AML-193 (cell line): Measurements from ENCODE around the gene PAX3.

Experiments
- DNase-seq, 2 experiments: peaks; one replicate each; lab custom pipeline; 2025; lab: John Stamatoyannopoulos, UW

The PAX3 gene

DNA sequence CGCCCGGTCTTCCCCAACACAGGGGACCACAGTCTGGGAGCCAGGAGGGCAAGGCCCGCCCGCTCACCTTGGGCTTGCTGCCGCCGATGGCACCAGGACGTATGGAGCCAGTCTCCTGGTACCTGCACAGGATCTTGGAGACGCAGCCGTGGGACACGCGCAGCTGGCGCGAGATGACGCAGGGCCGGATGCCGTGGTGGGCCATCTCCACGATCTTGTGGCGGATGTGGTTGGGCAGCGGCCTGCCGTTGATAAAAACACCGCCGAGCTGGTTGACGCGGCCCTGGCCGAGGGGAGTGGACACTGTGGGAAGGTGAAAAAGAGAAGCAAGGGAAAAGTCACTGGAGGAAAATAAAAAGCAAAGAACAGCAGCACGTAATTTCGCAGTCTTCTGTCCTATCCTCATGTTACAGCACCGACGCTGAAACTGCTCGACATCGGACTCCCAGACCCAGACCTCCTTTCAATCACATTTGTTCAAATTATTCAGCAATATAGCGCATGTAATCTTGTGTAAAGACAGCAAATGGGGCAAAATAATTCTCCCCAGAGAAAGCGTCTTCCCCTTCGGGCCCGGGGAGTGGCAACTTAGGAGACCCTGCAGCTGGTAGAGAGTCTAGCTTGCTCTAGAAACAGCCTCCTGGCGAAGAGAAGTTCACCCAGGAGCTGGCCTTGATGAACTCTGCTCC lies 1.7 kb downstream of the PAX3 start:
- no peak for DNase-seq

GRCh38 chr2:222296311-222296741 lies 2.5 kb downstream of the PAX3 start:
- DNase-seq = no peak

DNA sequence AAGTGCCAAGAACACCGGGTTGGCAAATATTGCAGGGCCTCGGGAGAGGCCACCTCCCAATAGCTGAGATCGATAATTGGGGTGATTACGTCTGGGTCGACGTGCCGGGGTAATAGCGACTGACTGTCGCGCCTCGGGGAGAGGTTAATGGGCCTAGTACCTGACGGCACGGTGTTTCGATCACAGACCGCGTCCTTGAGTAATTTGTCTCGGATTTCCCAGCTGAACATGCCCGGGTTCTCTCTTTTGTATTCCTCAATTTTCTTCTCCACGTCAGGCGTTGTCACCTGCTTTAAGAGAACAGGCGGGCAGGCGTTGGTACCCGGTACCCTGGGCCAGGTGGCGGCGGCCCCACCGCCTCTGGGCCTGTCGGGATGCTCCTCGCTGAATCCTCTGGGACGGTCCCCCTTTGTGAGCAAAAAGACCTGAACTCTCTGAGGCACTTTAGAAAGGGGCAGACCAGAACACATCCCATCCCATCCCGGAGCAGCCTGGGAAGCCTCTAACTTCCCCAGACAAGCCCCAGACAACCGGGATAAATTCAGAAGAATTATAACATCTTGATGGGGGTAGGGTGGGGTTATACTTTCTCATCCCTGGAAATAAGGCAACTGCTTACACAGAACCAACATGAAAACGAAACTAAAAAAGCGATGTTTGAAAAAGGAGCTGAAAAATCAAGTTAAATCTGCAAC lies 3.3 kb downstream of the PAX3 start:
- no peak for DNase-seq

DNA sequence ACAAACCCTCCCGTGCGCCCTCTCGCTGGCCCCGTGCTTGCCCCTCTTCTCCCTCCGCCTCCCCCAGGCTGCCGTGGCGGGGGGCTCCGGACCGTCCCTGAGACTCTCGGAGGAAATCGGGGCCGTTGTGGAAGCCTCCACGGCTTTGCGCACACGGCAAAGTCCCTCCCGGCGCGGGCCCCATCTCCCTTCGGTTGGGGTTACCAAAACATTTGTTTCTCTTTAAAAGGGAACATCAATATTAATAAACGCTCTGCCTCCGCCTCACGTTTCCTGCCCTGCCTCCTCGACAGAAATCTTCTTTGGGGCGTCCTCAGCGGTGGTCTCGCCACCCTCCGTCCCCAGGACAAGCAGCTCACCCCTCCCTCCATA lies 3.8 kb downstream of the PAX3 start:
- no peak for DNase-seq

DNA sequence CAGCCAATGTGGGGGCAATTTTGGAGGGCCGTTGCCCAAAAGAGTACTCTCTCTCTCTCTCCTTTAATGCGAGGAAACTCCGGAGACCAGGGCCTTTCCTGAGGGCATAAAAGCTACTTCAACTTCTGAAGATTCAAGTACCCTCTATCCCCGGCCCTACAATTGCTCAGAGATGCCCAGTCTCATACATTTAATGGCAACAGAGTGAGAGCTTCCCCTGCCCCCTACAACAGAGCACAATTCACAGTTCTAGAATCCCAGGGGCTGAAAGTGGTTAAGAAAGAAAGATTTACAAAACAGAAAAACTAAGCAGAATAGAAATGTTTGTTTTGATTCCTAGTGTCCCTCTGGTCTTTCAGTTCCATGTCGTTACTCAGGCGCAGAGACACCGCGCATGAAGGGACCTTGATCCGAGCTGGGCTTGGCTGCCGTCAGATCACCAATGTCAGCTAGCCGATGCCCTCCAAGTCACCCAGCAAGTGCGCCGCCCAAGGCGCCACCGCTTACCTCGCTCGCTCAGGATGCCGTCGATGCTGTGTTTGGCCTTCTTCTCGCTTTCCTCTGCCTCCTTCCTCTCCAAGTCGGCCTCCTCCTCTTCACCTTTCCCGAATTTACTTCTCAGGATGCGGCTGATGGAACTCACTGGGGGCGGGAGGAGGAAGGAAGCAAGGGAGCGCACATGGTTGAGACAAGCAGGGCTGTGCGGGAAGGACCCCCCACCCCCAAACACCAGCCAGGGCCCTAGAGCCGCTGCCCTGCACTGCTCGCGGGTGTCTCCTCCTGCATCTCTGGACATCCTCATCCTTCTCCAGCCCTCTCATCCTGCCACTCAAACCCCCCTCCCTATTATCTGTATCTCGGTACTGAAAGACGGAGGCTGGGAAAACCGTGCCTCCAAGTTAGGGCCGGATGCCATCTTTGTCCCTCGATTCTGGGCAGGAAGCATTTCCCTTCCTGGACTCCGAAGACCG lies 4.9 kb downstream of the PAX3 start:
- DNase-seq = no peak

DNA sequence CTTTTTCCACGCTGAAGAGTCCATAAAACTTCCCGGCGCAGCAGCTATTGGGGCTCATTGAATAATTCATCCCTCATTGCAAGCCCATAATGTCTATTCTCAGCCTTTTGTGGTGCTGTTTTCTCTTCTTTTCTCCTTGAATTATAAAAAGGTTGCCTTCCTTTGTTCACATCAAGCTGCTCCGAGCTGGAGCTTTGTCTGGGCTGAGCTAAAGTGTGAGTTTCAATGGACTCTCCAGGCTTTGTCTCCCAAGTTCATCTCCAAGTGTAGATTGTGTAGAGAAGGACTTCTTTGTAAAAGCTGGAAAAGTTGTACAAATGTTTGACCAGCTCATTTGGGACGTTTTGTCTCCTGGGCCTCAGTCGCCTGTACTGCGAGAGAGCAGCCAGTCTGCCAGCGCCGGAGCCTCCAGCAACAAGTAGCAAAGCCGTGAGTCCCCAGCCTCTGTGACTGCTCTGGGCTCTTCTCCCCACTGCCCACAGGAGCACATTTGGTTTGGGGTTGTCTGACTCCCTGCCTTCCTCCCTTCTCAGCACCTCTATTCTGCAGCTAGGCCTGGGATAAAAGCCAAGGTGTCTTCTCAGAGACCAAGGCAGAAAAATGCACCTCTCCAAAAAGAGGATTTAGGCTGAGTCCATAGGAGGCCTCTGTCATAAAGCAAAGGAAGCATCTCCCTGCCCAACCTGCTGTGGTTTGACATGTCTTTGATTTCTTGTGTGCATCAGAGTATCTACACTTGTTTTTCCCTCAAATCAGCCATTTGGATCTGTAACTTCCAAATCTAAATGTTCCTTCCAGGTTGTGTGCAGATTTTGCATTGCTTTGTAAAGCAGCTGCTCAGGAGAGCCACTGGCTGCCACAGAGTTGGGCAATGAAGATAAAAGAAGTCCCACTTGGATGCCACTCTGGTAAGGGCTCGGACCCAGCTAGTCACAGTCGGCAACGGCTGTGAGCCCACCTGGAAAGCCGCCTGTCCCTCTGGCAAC lies 6.4 kb downstream of the PAX3 start:
- DNase-seq = no peak

DNA sequence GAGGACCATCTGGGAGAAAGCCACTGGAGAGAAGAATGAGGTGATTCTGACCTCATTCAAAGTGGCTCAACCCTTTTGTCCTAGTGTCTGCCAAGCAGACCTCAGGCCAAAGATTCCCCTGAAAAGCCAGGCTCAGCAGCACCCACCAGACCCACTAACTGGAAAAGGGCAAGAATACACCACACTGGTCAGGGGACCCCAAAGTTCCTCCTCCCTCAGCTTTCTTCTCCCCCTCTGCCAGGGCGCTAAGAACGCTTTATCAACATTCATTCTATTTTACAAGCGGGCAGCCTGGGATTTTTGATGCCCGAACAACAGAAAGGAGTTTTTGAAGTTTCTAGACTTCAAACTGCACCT lies 7.3 kb downstream of the PAX3 start:
- DNase-seq = no peak

DNA sequence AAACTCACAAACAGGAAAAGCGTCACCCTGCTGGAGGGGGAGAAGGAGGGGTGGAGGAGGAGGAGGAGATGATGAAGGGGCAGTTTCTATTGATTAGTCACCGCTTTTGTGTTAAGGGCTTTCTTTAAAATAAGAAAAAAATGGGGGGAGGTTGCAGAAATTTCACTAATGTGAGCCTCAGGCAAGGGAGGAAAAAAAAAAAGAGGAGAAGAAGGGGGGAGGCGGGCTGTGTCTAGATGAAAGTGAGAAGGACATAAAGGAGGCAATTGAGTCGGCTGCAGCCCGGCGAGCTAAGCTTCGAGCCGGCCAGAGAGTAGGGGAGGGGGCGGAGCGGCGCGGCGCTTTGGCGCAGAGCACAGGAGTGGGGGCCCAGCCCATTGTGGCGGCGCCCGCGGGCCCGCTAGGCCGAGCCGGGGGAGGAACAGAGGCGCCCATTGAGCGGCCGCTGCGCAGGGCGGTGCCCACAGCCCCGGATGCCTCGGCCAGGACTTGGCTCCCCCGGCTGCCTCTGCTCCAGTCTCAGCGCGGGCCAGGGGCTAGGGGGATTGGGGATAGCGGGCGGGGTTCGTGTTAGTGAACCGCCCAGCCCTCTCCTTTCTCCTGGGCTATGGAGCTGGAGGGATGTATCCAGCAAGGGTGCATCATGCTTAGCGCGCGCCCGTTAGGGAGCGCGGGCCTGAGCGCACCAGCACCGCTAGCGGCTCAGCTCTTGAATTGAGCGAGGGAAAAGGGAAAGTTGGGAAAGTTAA lies 7.9 kb downstream of the PAX3 start:
- no peak for DNase-seq

DNA sequence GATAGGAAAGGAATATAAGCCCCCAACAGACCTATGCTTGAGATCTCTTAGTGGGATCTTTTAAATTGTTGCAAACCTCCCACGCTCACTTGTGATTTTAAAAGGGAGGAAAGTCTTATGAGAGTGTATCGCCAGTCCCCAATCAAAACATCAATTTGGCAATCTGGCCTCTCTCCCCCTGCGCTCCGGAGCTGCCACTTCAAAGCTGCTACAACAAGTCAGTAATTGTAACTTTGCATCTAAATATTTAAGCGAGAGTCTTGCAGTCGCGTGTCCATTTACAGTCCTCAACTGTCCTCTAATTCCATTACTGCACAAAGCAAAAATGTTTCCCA lies 8.4 kb downstream of the PAX3 start:
- DNase-seq = no peak

DNA sequence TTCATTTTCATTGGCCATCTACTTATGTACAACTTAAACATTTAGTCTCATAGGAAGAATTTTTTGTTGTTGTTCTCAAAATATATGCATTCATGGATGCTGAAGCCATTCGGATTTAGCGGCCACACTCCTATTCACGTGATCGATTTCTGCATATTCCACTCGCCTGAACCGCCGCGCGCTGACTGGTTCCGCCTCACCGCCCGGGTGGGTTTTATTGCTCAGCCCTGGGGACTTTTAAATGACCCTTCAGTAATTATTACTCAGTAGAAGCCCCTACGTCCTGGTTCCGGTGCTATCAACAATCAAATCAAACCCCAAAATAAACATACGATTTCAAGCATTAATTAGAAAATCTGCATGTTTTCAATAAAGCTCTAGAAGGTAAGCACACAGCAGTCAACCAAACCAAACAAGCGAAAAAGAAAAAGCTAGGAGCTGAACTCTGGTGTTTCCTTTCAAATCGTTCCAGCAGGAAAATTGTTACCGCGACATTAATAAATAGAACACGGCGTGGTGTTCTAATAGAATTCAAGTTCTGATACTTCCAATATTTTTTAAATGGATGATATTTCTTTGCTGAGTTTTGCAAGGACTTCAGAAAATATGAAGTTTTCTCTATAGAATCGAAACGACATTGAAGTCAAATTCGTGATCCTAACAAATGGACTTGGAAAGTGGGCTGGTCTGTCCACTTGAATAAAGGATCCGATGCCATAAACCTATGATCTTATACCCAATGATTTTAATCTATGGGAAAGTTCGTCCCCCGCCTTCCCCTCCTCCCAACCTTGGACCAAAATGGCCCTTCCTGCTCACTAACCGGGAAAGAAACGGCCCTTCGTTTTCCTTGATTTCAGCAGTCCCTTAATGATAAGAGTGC lies 9.3 kb downstream of the PAX3 start:
- no peak for DNase-seq

GRCh38 chr2:222288590-222289277 lies 10.1 kb downstream of the PAX3 start:
- DNase-seq = no peak

- DNase-seq = no peak
Observed at GRCh38 chr2:222287862-222288479, 10.8 kb downstream of the PAX3 start.

DNA sequence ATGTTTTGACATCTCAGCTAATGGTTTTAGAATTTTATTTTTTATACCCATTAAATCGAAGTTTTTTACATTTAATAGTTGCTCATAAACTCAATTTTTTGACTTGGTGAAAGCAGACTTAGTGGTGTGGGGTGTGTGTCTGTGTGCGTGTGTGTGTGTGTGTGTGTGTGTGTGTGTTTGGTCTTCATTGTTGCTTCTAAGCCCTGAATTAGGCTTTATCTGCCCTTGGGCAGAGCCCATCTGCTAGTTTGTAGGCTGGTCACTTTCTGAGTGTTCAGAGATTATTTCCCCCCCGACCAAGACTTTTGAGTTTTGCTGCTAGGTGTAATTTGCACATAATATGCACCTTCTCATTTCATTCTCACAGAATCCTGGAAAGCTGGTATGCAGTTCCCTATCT lies 14.3 kb downstream of the PAX3 start:
- DNase-seq = no peak

DNA sequence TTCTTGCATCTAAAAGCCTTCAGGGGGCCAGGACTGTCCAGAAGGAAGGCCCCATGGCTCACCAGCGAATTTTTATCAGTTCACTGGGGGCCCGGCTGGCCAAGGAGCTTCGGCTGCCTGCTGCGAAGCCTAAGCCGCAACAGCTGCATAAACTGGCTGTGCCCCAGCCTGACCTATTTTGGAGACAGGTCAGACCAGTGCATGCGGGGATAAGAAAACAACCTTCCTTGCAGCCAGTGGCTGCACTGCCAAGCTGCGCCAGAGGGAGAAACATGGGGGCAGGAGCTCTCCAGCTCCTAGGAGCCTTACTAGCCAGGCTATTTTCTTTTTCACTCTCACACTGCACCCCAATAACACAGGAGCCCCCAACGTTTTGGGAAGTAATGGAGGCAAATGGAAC lies 15.2 kb downstream of the PAX3 start:
- no peak for DNase-seq

DNA sequence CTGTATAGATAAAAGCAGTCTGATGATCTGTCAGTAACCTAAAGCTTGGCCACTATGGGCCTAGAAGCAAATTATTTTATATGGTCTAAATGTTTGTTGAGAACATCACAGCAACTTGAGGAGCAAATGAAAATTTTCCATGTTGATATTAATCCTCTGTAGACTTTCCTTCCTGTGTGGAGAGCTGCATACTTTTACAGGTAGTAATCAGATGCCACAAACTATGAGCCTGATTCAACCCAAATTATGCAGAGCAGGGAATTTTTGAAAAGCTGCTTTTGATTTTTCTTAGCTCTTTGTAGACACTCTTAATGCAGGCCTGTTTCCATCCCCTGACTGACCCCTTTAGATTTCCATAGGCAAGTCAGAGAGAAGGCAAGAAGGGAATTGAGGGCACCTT lies 17.3 kb downstream of the PAX3 start:
- DNase-seq = no peak

DNA sequence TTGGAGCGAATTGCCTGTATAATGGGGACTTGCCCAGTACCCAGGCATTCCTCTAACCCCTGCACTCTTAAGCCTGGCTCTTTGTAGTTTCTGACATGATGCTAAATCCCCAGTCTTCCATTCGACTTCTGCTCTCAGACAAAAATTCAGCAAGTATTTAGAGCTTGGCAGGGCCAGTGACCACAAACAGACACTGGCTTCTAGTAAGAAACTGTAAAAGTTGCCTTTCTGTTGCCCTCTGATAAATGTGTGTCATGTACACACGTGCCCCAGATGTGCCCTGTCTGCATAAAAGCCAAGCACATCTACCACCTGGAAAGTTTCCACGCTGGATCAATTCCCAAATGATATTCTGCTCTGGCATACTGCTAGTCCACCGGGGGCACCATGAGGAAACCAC lies 18.0 kb downstream of the PAX3 start:
- no peak for DNase-seq

GRCh38 chr2:222272446-222273015 lies 26.3 kb downstream of the PAX3 start:
- DNase-seq = no peak

DNA sequence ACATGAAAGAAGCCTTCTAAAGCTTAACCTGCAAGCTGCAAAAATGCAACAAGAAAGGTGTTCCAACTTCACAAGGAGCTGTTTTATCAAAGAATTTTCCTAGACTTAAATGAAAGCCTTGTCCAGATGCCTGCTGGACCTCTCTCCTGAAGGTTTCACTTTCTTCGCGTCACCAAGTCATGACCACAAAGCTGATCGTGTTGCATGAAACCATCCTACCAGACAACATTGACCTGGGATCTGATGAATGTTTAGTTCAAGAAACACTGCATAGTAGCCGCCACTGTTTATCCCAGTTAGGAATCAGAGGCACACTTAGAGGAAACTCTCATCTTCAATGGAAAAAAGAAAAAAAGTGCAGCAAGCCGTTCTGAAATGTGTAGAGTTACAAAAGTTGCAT lies 26.9 kb downstream of the PAX3 start:
- DNase-seq = no peak

DNA sequence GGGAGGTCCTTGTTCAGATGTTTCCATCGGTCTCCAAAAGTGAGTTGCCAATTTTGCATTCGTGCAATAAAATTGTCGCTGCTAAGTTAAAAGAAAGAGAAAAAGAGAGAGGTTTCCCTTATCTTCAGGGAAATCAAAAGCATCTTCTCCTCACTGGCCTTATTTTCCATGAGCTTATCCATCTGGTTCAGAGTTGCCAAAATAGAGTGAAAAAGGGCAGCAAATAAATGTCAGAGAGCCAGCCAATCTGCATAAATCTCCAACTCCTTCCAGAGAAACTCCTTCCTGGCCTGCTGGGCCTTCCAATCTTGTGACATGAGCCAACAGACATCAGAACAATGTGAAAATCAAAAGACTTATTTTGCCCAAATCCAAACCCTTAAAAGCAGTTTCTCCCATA lies 28.4 kb downstream of the PAX3 start:
- DNase-seq = no peak
